Measurements from ENCODE around the gene CTLA4.

CTLA4 gene

GRCh38 chr2:203915256-203915655, 47.7 kb downstream of the CTLA4 start:
- TF ChIP-seq CTCF (IDR thresholded peaks at IDR 0.05), result no peak
- Histone ChIP-seq H3K4me3 (no peak overlapping the region), H3K27ac (no peak overlapping the region)
- no peak for DNase-seq (ENCODE audit: low spot score)

GRCh38 chr2:203916756-203917155, 49.2 kb downstream of the CTLA4 start:
- TF ChIP-seq CTCF (IDR thresholded peaks at IDR 0.05), result no peak
- Histone ChIP-seq H3K27ac (no peak overlapping the region), H3K4me3 (no peak overlapping the region)
- DNase-seq (ENCODE audit: low spot score), result no peak

- Histone ChIP-seq H3K27ac (peak overlapping the region in 1 of 2 donors; percentile 36), H3K4me3 (no peak overlapping the region)
- DNase-seq (ENCODE audit: low spot score), result no peak
- TF ChIP-seq CTCF (IDR thresholded peaks at IDR 0.05), result no peak
Measured at GRCh38 chr2:203918264-203918663, 50.7 kb downstream of the CTLA4 start.

- no peak overlapping the region for H3K27ac ChIP-seq
- no peak for DNase-seq (ENCODE audit: low spot score)
- no peak overlapping the region for H3K4me3 ChIP-seq
- no peak for TF ChIP-seq CTCF (IDR thresholded peaks at IDR 0.05)
Measured at GRCh38 chr2:203918839-203919238, 51.3 kb downstream of the CTLA4 start.
